GM10266 (cell line): ENCODE results near the gene MT1A.
A peak's percentile ranks its signal among the peaks of the same experiment; 100 is the strongest.

ENCODE experiments used
- DNase-seq: peaks from one replicate; pipeline ENCODE4 v3.0.0; 2012; ENCODE audit errors: extremely low spot score
- CTCF ChIP-seq: IDR thresholded peaks from 2 replicates; pipeline ENCODE4 v1.5.1; 2012; ENCODE audit warnings: mild to moderate bottlenecking, low read depth; ENCODE audit not compliant: control insufficient read depth, insufficient read depth; ENCODE audit errors: missing control alignments

Gene MT1A

GRCh38 chr16:56607109-56607618 lies 31.3 kb upstream of the MT1A start:
- no peak for DNase-seq
- TF ChIP-seq CTCF: no peak

- DNase-seq: no peak
- no peak for TF ChIP-seq CTCF
Observed at GRCh38 chr16:56607675-56608042, 30.8 kb upstream of the MT1A start.

GRCh38 chr16:56608043-56608875 lies 30.2 kb upstream of the MT1A start, which contains the start of gene MT2A:
Gene MT2A (plus strand): TSS chr16:56608584. CDS start chr16:56608656, 72 bp downstream.
- TF ChIP-seq CTCF: no peak
- DNase-seq: peak; percentile 94

GRCh38 chr16:56608876-56609462 lies 29.5 kb upstream of the MT1A start:
- no peak for TF ChIP-seq CTCF
- DNase-seq: no peak

GRCh38 chr16:56609463-56609921 lies 29.0 kb upstream of the MT1A start:
- DNase-seq: peak; percentile 85
- TF ChIP-seq CTCF: no peak

GRCh38 chr16:56610017-56610608 lies 28.4 kb upstream of the MT1A start:
- DNase-seq: peak; percentile 50
- peak; percentile 5 for TF ChIP-seq CTCF
